IPS DF 6.9 (cell line): ENCODE measurements around the gene ST13.
"Not testable (repeated sequence)": the region's sequence is repeated elsewhere in the genome, so short reads cannot be mapped to it uniquely, and the experiment has no call there.

Experiments used
- DNase-seq: peaks from one replicate; pipeline ENCODE4 v3.0.0-alpha.2; 2013; ENCODE audit warnings: low read depth, low spot score
- H3K27ac ChIP-seq: one replicate; pipeline ENCODE4 v1.5.1; 2013; ENCODE audit warnings: low read length, control low read depth
- H3K27me3 ChIP-seq: 2 replicates; pipeline ENCODE4 v1.6.1; 2013; ENCODE audit warnings: mild to moderate bottlenecking, low read length; ENCODE audit not compliant: control insufficient read depth, insufficient read depth
- H3K36me3 ChIP-seq: 2 replicates; pipeline ENCODE4 v1.6.1; 2013; ENCODE audit warnings: low read length; ENCODE audit not compliant: control insufficient read depth, insufficient read depth
- H3K4me1 ChIP-seq: 2 replicates; pipeline ENCODE4 v1.6.1; 2013; ENCODE audit warnings: low read length; ENCODE audit not compliant: control insufficient read depth, insufficient read depth
- H3K4me3 ChIP-seq: 2 replicates; pipeline ENCODE4 v1.5.1; 2013; ENCODE audit warnings: mild to moderate bottlenecking, low read length
- H3K9me3 ChIP-seq: 2 replicates; pipeline ENCODE4 v1.6.1; 2013; ENCODE audit warnings: low read length, inconsistent platforms; ENCODE audit not compliant: control insufficient read depth, insufficient read depth
- WGBS: extraction: QIAGEN DNeasy Blood & Tissue Kit; methylation state at CpG from one replicate; pipeline ENCODE4 v1.1.7; 2013; ENCODE audit warnings: mixed read lengths, missing lambda C conversion rate; ENCODE audit not compliant: insufficient read length, insufficient coverage; 5-methylcytosine and 5-hydroxymethylcytosine counted together

ST13 gene

GRCh38 chr22:40791241-40791640 lies 65.2 kb downstream of the ST13 start:
- peaks cover 3% of the 10 kb centered on the region; the same call in 1 of the 2 replicates for H3K36me3 ChIP-seq
- no peaks in the 10 kb centered on the region for H3K4me1 ChIP-seq
- no peak for DNase-seq
- no peak overlapping the region for H3K27ac ChIP-seq
- no peaks in the 10 kb centered on the region for H3K9me3 ChIP-seq
- H3K27me3 ChIP-seq = no peaks in the 10 kb centered on the region
- no peak overlapping the region for H3K4me3 ChIP-seq

DNA sequence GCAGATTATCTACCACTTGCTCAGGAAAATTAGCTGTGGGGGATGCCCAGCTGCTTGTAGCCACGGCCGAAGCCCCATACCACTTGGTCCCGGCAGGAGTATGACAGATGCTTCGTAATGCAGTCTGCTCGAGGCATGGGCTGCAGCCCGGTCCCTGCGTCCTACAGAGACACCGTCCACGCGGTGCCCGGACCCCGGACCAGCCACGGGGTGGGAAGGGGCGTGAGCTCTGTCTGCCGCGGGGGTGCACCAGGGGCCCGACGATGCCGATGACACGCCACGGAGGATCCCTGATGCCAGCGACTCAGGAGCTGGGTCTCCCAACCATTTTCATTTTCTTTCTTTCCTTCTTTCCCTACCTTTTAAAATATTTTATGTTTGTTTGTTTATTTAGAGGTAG lies 67.3 kb downstream of the ST13 start:
- Histone ChIP-seq H3K27ac (no peak overlapping the region), H3K9me3 (no peaks in the 10 kb centered on the region), H3K27me3 (no peaks in the 10 kb centered on the region), H3K4me1 (no peaks in the 10 kb centered on the region), H3K36me3 (peaks cover 3% of the 10 kb centered on the region; the same call in 1 of the 2 replicates), H3K4me3 (no peak overlapping the region)
- DNase-seq = no peak
- no CpG with 5 or more reads among the region's 22 CpGs for WGBS

DNA sequence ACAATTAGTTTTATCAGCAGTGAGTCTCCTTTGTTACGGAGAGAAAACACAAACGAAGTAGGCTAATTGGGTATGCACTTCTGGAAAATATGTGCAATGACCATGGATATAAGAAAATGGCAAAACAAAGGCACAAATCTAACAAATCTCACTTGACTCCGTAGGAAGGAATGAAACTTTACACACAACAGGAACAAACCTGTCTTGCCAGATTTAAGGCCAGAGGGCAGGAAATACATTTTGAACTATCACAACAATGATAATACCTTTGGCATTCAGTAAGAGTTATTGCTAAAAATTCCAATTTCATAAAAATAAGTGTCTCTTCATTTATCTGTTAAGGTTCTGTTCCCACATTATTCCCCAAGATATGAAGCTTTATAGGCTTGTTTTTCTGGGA lies 73.9 kb downstream of the ST13 start:
- H3K27me3 ChIP-seq = no peaks in the 10 kb centered on the region
- no peak overlapping the region for H3K4me3 ChIP-seq
- H3K4me1 ChIP-seq = no peaks in the 10 kb centered on the region
- no CpG with 5 or more reads among the region's 3 CpGs for WGBS
- H3K27ac ChIP-seq = no peak overlapping the region
- no peaks in the 10 kb centered on the region for H3K9me3 ChIP-seq
- DNase-seq = no peak
- no peaks in the 10 kb centered on the region; the same call in 1 of the 2 replicates for H3K36me3 ChIP-seq

- not testable (repeated sequence) for DNase-seq, H3K4me3 ChIP-seq, H3K4me1 ChIP-seq, H3K36me3 ChIP-seq, H3K27ac ChIP-seq, H3K27me3 ChIP-seq, H3K9me3 ChIP-seq
- WGBS = no CpG with 5 or more reads among the region's 14 CpGs
Measured at GRCh38 chr22:40781749-40782148, 74.7 kb downstream of the ST13 start.
